Ovary (tissue), 9 donors: ENCODE results near the gene PARK7. TPM values are rescaled to one million over a fixed set of nuclear protein-coding genes. Genes with fewer than 3 reads are reported as not detected.

Experiments
- DNase-seq, 5 donors: peaks; one replicate each; pipeline ENCODE4 v3.0.0-alpha.2; 2019 to 2020
- H3K27ac ChIP-seq, 2 donors: fragments of 200-600 bp; one replicate each; pipeline versions ENCODE4 v1.5.1 to v1.8.0; 2019 to 2022
- H3K27me3 ChIP-seq: fragments of 200-600 bp; one replicate; pipeline ENCODE4 v1.8.0; 2022
- H3K36me3 ChIP-seq: fragments of 200-600 bp; sonication (generic); one replicate; pipeline ENCODE4 v1.5.1; 2019
- H3K4me1 ChIP-seq: one replicate; pipeline ENCODE4 v1.8.1; 2013; ENCODE audit warnings: mild to moderate bottlenecking, moderate library complexity; ENCODE audit not compliant: insufficient read depth
- H3K4me3 ChIP-seq: fragments of 200-600 bp; sonication (generic); one replicate; pipeline ENCODE4 v1.5.1; 2017
- H3K9me3 ChIP-seq, 2 donors: fragments of 200-600 bp in 1 of 2; sonication (generic) in 1 of 2; one replicate each; pipeline versions ENCODE4 v1.5.1 to v1.8.1; 2013 to 2019; ENCODE audit warnings: mild to moderate bottlenecking in 1 of 2, moderate library complexity in 1 of 2
- CTCF ChIP-seq, 3 donors: fragments of 450-650 bp in 2 of 3; fragments of 200-600 bp in 1 of 3; IDR thresholded peaks; one replicate each; pipeline versions ENCODE4 v1.5.1 to v1.8.0; 2016 to 2022; ENCODE audit warnings: antibody characterized with exemption in 3 of 3, mild to moderate bottlenecking in 1 of 3
- EP300 ChIP-seq: sonication (generic); formaldehyde crosslinking; IDR thresholded peaks from one replicate; pipeline ENCODE4 v1.6.1; 2017; ENCODE audit warnings: antibody characterized with exemption
- POLR2A ChIP-seq: fragments of 450-650 bp; IDR thresholded peaks from one replicate; pipeline ENCODE4 v1.6.1; 2017; ENCODE audit warnings: antibody characterized with exemption, mild to moderate bottlenecking, moderate library complexity
- WGBS, 3 donors: extraction: QIAGEN DNeasy Blood & Tissue Kit in 1 of 3; methylation state at CpG; one replicate each; pipeline versions ENCODE4 v1.1.5 to v1.1.7; 2013 to 2017; 5-methylcytosine and 5-hydroxymethylcytosine counted together
- intact Hi-C, 4 donors: fragments of 100-400 bp; cut with DNase I; formaldehyde crosslinking; loops; one replicate each; pipeline versions ENCODE4 v1.11.0 to v1.15.1; 2022 to 2023
- polyA plus RNA-seq, 2 donors: library from polyadenylated mRNA; stranded (reverse); fragments of 200-250 nt in 1 of 2; fragments of 350-450 nt in 1 of 2; fragmentation: Illumina TruSeq in 1 of 2; extraction: RNeasy Lipid Tissue Mini Kit (QIAGEN cat#74804) in 1 of 2; gene quantifications; one replicate each; pipeline ENCODE4 v1.2.3, GENCODE V29; 2013 to 2014
- total RNA-seq, 7 donors: library from RNA; depleted of rRNA in 2 of 7; stranded (reverse); fragments of >200 nt in 2 of 7; fragmentation: NEBNext Ultra II Directional in 3 of 7; extraction: Animal tissue kit (Norgen Biotek cat#: 25700) in 3 of 7; gene quantifications; one replicate each; pipeline versions ENCODE4 v1.1.0 to v1.2.4, GENCODE V29; 2016 to 2023
- donor health status: DM: no; HTN: no; CAD: no; lungs with moderate emphysema.
- donor health status: DM: no; HTN: no; CAD: no.
- donor health status: Bipolar disorder and iron deficiency.
- donor health status: DM: yes; HTN: yes; CAD: no.
- donor health status: DM: no; HTN: no; CAD: no.
- donor health status: DM: yes; HTN: yes; CAD: no.

The PARK7 gene
- total and polyA plus RNA-seq, 9 donors, result 159 to 438 (median 248) TPM

- H3K27me3 ChIP-seq, result no peaks in the 10 kb centered on the region
- no peaks in the 10 kb centered on the region for H3K36me3 ChIP-seq
- 9 to 14% (median 12%) methylated on average over 8 of the region's 8 CpGs for WGBS, 3 donors
- H3K4me3 ChIP-seq, result no peak overlapping the region
- H3K27ac ChIP-seq, result peak overlapping the region; percentile 94 to 99
- no peak for DNase-seq
- TF ChIP-seq CTCF (IDR thresholded peaks at IDR 0.05), result no peak
- no peak for TF ChIP-seq EP300
- no peak for TF ChIP-seq POLR2A
- intact Hi-C loops, result loop anchor here (5.0 to 10.0 kb wide), 4 partner anchors 109 to 317 kb away; partner anchors contain the start of gene SLC45A1 (in 2 of the 4)
- peaks cover 7% of the 10 kb centered on the region for H3K4me1 ChIP-seq
- no peaks in the 10 kb centered on the region for H3K9me3 ChIP-seq
Measured at GRCh38 chr1:8027748-8028570, 66.4 kb downstream of the PARK7 start.

- no peaks in the 10 kb centered on the region for H3K36me3 ChIP-seq
- DNase-seq, result no peak
- peak overlapping the region in 1 of 2 donors; percentile 99 for H3K27ac ChIP-seq
- H3K4me1 ChIP-seq, result peaks cover 7% of the 10 kb centered on the region
- H3K9me3 ChIP-seq, result no peaks in the 10 kb centered on the region
- intact Hi-C loops, result loop anchor here (5.0 to 10.0 kb wide), 4 partner anchors 109 to 316 kb away; partner anchors contain the start of gene SLC45A1 (in 2 of the 4)
- 4 to 22% (median 15%) methylated on average over 1 of the region's 1 CpG for WGBS, 3 donors
- TF ChIP-seq CTCF (IDR thresholded peaks at IDR 0.05) (no peak), POLR2A (no peak), EP300 (no peak)
- H3K27me3 ChIP-seq, result no peaks in the 10 kb centered on the region
- no peak overlapping the region for H3K4me3 ChIP-seq
Measured at GRCh38 chr1:8028571-8028910, 67.0 kb downstream of the PARK7 start.

- H3K4me3 ChIP-seq, result no peak overlapping the region
- H3K9me3 ChIP-seq, result no peaks in the 10 kb centered on the region
- H3K4me1 ChIP-seq, result peaks cover 7% of the 10 kb centered on the region
- TF ChIP-seq POLR2A (no peak), CTCF (IDR thresholded peaks at IDR 0.05) (peak; percentile 41 to 88 (median 74))
- no peaks in the 10 kb centered on the region for H3K27me3 ChIP-seq
- DNase-seq, result peak in 2 of 5 donors; percentile 47 to 53
- 68 to 71% (median 71%) methylated on average over 9 of the region's 9 CpGs for WGBS, 3 donors
- no peak overlapping the region for H3K27ac ChIP-seq
- no peaks in the 10 kb centered on the region for H3K36me3 ChIP-seq
- intact Hi-C loops, result loop anchor here (5.0 to 10.0 kb wide), 6 partner anchors 49 to 281 kb away; no protein-coding TSS in a partner anchor
Measured at GRCh38 chr1:8031176-8031785, 69.8 kb downstream of the PARK7 start.

- WGBS, 3 donors, result 86 to 90% (median 89%) methylated on average over 3 of the region's 3 CpGs
- no peak for TF ChIP-seq CTCF (IDR thresholded peaks at IDR 0.05)
- TF ChIP-seq EP300, result no peak
- no peaks in the 10 kb centered on the region for H3K36me3 ChIP-seq
- H3K4me3 ChIP-seq, result no peak overlapping the region
- no peaks in the 10 kb centered on the region for H3K27me3 ChIP-seq
- no peak for DNase-seq
- intact Hi-C loops, result loop anchor here (5.0 to 10.0 kb wide), 6 partner anchors 50 to 280 kb away; no protein-coding TSS in a partner anchor
- no peaks in the 10 kb centered on the region for H3K9me3 ChIP-seq
- H3K27ac ChIP-seq, result no peak overlapping the region
- H3K4me1 ChIP-seq, result no peaks in the 10 kb centered on the region
Measured at GRCh38 chr1:8032366-8032910, 70.9 kb downstream of the PARK7 start.
